ENCODE results near the gene ABHD16A. TPM values are rescaled to one million over a fixed set of nuclear protein-coding genes. Genes with fewer than 3 reads are reported as not detected.

ABHD16A gene
- total and polyA plus RNA-seq, 2 of the 13 experiments (the other 11 are each of a cell fraction or from before 2014, with no cell fraction given) = 43.5 to 45.4 TPM

GRCh38 chr6:31680226-31681134 is 22.6 kb downstream of the ABHD16A start, which contains the start of gene LY6G5C (continued):
- TF ChIP-seq, protein P1, sequence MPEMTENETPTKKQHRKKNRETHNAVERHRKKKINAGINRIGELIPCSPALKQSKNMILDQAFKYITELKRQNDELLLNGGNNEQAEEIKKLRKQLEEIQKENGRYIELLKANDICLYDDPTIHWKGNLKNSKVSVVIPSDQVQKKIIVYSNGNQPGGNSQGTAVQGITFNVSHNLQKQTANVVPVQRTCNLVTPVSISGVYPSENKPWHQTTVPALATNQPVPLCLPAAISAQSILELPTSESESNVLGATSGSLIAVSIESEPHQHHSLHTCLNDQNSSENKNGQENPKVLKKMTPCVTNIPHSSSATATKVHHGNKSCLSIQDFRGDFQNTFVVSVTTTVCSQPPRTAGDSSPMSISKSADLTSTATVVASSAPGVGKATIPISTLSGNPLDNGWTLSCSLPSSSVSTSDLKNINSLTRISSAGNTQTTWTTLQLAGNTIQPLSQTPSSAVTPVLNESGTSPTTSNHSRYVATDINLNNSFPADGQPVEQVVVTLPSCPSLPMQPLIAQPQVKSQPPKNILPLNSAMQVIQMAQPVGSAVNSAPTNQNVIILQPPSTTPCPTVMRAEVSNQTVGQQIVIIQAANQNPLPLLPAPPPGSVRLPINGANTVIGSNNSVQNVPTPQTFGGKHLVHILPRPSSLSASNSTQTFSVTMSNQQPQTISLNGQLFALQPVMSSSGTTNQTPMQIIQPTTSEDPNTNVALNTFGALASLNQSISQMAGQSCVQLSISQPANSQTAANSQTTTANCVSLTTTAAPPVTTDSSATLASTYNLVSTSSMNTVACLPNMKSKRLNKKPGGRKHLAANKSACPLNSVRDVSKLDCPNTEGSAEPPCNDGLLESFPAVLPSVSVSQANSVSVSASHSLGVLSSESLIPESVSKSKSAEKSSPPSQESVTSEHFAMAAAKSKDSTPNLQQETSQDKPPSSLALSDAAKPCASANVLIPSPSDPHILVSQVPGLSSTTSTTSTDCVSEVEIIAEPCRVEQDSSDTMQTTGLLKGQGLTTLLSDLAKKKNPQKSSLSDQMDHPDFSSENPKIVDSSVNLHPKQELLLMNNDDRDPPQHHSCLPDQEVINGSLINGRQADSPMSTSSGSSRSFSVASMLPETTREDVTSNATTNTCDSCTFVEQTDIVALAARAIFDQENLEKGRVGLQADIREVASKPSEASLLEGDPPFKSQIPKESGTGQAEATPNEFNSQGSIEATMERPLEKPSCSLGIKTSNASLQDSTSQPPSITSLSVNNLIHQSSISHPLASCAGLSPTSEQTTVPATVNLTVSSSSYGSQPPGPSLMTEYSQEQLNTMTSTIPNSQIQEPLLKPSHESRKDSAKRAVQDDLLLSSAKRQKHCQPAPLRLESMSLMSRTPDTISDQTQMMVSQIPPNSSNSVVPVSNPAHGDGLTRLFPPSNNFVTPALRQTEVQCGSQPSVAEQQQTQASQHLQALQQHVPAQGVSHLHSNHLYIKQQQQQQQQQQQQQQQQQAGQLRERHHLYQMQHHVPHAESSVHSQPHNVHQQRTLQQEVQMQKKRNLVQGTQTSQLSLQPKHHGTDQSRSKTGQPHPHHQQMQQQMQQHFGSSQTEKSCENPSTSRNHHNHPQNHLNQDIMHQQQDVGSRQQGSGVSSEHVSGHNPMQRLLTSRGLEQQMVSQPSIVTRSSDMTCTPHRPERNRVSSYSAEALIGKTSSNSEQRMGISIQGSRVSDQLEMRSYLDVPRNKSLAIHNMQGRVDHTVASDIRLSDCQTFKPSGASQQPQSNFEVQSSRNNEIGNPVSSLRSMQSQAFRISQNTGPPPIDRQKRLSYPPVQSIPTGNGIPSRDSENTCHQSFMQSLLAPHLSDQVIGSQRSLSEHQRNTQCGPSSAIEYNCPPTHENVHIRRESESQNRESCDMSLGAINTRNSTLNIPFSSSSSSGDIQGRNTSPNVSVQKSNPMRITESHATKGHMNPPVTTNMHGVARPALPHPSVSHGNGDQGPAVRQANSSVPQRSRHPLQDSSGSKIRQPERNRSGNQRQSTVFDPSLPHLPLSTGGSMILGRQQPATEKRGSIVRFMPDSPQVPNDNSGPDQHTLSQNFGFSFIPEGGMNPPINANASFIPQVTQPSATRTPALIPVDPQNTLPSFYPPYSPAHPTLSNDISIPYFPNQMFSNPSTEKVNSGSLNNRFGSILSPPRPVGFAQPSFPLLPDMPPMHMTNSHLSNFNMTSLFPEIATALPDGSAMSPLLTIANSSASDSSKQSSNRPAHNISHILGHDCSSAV (CRISPR knock-in tag; IDR thresholded peaks at IDR 0.05; ENCODE audit: borderline replicate concordance) = no peak
- TF ChIP-seq, protein P2, sequence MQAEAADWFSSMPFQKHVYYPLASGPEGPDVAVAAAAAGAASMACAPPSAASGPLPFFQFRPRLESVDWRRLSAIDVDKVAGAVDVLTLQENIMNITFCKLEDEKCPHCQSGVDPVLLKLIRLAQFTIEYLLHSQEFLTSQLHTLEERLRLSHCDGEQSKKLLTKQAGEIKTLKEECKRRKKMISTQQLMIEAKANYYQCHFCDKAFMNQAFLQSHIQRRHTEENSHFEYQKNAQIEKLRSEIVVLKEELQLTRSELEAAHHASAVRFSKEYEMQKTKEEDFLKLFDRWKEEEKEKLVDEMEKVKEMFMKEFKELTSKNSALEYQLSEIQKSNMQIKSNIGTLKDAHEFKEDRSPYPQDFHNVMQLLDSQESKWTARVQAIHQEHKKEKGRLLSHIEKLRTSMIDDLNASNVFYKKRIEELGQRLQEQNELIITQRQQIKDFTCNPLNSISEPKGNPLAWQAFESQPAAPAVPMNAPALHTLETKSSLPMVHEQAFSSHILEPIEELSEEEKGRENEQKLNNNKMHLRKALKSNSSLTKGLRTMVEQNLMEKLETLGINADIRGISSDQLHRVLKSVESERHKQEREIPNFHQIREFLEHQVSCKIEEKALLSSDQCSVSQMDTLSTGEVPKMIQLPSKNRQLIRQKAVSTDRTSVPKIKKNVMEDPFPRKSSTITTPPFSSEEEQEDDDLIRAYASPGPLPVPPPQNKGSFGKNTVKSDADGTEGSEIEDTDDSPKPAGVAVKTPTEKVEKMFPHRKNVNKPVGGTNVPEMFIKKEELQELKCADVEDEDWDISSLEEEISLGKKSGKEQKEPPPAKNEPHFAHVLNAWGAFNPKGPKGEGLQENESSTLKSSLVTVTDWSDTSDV (CRISPR knock-in tag; IDR thresholded peaks at IDR 0.05) = no peak
- no peak for TF ChIP-seq TIGD3 (CRISPR knock-in tag; IDR thresholded peaks at IDR 0.05; ENCODE audit: borderline replicate concordance)
- no peak for TF ChIP-seq ZNF460 (CRISPR knock-in tag; IDR thresholded peaks at IDR 0.05; ENCODE audit: borderline replicate concordance)
- no peak for TF ChIP-seq PRDM15 (CRISPR knock-in tag; IDR thresholded peaks at IDR 0.05)
- no peak for TF ChIP-seq ZNF839 (CRISPR knock-in tag; IDR thresholded peaks at IDR 0.05; ENCODE audit: borderline replicate concordance)
- TF ChIP-seq SMC3 (IDR thresholded peaks at IDR 0.05; ENCODE audit: low read length) = peak; percentile 92
- TF ChIP-seq FOSL1 (CRISPR knock-in tag; IDR thresholded peaks at IDR 0.05; ENCODE audit: borderline replicate concordance) = no peak
- TF ChIP-seq ZNF501 (CRISPR knock-in tag; IDR thresholded peaks at IDR 0.05) = peak; percentile 75; the same call in 1 of the 2 replicates
- no peak for TF ChIP-seq SP140L (CRISPR knock-in tag; IDR thresholded peaks at IDR 0.05; ENCODE audit: borderline replicate concordance)
- TF ChIP-seq ZFP41 (CRISPR knock-in tag; IDR thresholded peaks at IDR 0.05; ENCODE audit: borderline replicate concordance) = no peak
